DND-41 (cell line): Measurements from ENCODE around the gene ILK.

Source experiments
- ATAC-seq: fragments of 200-7000 bp; cut with Tn5 transposase; 3 replicates; pipeline ENCODE4 v1.9.1; 2021; ENCODE audit warnings: low read depth; ENCODE audit not compliant: insufficient read depth
- DNase-seq: peaks from one replicate; pipeline ENCODE4 v3.0.0-alpha.2; 2020
- H2AFZ ChIP-seq: 2 replicates; pipeline ENCODE4 v1.6.0; 2012; ENCODE audit warnings: low read depth, low read length
- H3K27ac ChIP-seq: 2 replicates; pipeline ENCODE4 v1.5.1; 2012; ENCODE audit warnings: low read length, inconsistent platforms
- H3K27me3 ChIP-seq: fragments of 200-600 bp; sonication (generic); 2 replicates; pipeline ENCODE4 v1.6.0; 2012; ENCODE audit warnings: low read length, mild to moderate bottlenecking, inconsistent platforms; ENCODE audit not compliant: insufficient read depth, poor library complexity
- H3K36me3 ChIP-seq: 2 replicates; pipeline ENCODE4 v1.5.1; 2012; ENCODE audit warnings: low read length, inconsistent platforms; ENCODE audit not compliant: insufficient read depth
- H3K4me1 ChIP-seq: 2 replicates; pipeline ENCODE4 v1.5.1; 2012; ENCODE audit warnings: mild to moderate bottlenecking, low read length; ENCODE audit not compliant: insufficient read depth
- H3K4me2 ChIP-seq: 2 replicates; pipeline ENCODE4 v1.6.0; 2012; ENCODE audit warnings: mild to moderate bottlenecking, moderate library complexity, low read length, inconsistent platforms; ENCODE audit not compliant: insufficient read depth
- H3K4me3 ChIP-seq, 2 experiments: fragments of 200-600 bp in 1 of 2; shearing (Covaris generic) in 1 of 2; 2 replicates each; pipeline ENCODE4 v1.5.1; 2012 to 2016; ENCODE audit warnings: inconsistent platforms in 2 of 2, low read length in 2 of 2, mild to moderate bottlenecking in 2 of 2, low read depth in 1 of 2, moderate library complexity in 1 of 2
- H3K79me2 ChIP-seq: 2 replicates; pipeline ENCODE4 v1.6.0; 2012; ENCODE audit warnings: low read length, inconsistent platforms; ENCODE audit not compliant: insufficient read depth
- H3K9ac ChIP-seq: 2 replicates; pipeline ENCODE4 v1.6.0; 2012; ENCODE audit warnings: low read depth, mild to moderate bottlenecking, inconsistent platforms, low read length, moderate library complexity
- H3K9me3 ChIP-seq: 2 replicates; pipeline ENCODE4 v1.5.1; 2012; ENCODE audit warnings: low read length, moderate library complexity, mild to moderate bottlenecking, inconsistent platforms; ENCODE audit not compliant: insufficient read depth, severe bottlenecking
- H4K20me1 ChIP-seq: 2 replicates; pipeline ENCODE4 v1.6.0; 2012; ENCODE audit warnings: low read length; ENCODE audit not compliant: insufficient read depth
- EZH2 ChIP-seq: IDR thresholded peaks from 3 replicates; pipeline ENCODE4 v1.6.1; 2012; ENCODE audit warnings: borderline replicate concordance, low read depth, mild to moderate bottlenecking, moderate library complexity, low read length, inconsistent platforms; ENCODE audit not compliant: severe bottlenecking
- TF ChIP-seq, protein P1 (sequence below): IDR thresholded peaks from 2 replicates; pipeline ENCODE4 v1.5.1; 2012; ENCODE audit warnings: borderline replicate concordance, low read length, moderate library complexity, mild to moderate bottlenecking; ENCODE audit not compliant: poor library complexity, severe bottlenecking; ENCODE audit errors: extremely low read depth

The ILK gene

GRCh38 chr11:6625832-6626420 lies 22.4 kb downstream of the ILK start:
- TF ChIP-seq, protein P1, sequence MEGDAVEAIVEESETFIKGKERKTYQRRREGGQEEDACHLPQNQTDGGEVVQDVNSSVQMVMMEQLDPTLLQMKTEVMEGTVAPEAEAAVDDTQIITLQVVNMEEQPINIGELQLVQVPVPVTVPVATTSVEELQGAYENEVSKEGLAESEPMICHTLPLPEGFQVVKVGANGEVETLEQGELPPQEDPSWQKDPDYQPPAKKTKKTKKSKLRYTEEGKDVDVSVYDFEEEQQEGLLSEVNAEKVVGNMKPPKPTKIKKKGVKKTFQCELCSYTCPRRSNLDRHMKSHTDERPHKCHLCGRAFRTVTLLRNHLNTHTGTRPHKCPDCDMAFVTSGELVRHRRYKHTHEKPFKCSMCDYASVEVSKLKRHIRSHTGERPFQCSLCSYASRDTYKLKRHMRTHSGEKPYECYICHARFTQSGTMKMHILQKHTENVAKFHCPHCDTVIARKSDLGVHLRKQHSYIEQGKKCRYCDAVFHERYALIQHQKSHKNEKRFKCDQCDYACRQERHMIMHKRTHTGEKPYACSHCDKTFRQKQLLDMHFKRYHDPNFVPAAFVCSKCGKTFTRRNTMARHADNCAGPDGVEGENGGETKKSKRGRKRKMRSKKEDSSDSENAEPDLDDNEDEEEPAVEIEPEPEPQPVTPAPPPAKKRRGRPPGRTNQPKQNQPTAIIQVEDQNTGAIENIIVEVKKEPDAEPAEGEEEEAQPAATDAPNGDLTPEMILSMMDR = no peak
- no peak for TF ChIP-seq EZH2
- Histone ChIP-seq H2AFZ (no peak overlapping the region), H3K4me2 (no peak overlapping the region), H3K36me3 (no peaks in the 10 kb centered on the region), H3K4me3 (no peak overlapping the region), H3K9me3 (no peaks in the 10 kb centered on the region), H4K20me1 (no peaks in the 10 kb centered on the region), H3K27me3 (no peaks in the 10 kb centered on the region), H3K79me2 (no peaks in the 10 kb centered on the region), H3K4me1 (peaks cover 9% of the 10 kb centered on the region), H3K27ac (no peak overlapping the region), H3K9ac (no peak overlapping the region)
- ATAC-seq (no peak), DNase-seq (no peak)

GRCh38 chr11:6626971-6627761 lies 23.6 kb downstream of the ILK start:
- H2AFZ ChIP-seq = peak overlapping the region; percentile 16; the same call in 1 of the 2 replicates
- no peaks in the 10 kb centered on the region for H3K9me3 ChIP-seq
- no peak overlapping the region for H3K27ac ChIP-seq
- no peaks in the 10 kb centered on the region for H3K79me2 ChIP-seq
- TF ChIP-seq, protein P1 = no peak
- no peak for TF ChIP-seq EZH2
- no peaks in the 10 kb centered on the region for H3K27me3 ChIP-seq
- DNase-seq (no peak), ATAC-seq (no peak)
- H3K4me2 ChIP-seq = peak overlapping the region; percentile 22; the same call in 1 of the 2 replicates
- H3K9ac ChIP-seq = no peak overlapping the region
- no peaks in the 10 kb centered on the region for H3K36me3 ChIP-seq
- no peak overlapping the region for H3K4me3 ChIP-seq
- peaks cover 9% of the 10 kb centered on the region for H3K4me1 ChIP-seq
- no peaks in the 10 kb centered on the region for H4K20me1 ChIP-seq

GRCh38 chr11:6627762-6628241 lies 24.2 kb downstream of the ILK start:
- Histone ChIP-seq H3K4me2 (peak overlapping the region; percentile 22; the same call in 1 of the 2 replicates), H3K4me1 (peaks cover 9% of the 10 kb centered on the region), H2AFZ (no peak overlapping the region; the same call in 1 of the 2 replicates), H3K4me3 (no peak overlapping the region), H3K9ac (no peak overlapping the region), H4K20me1 (no peaks in the 10 kb centered on the region), H3K36me3 (no peaks in the 10 kb centered on the region), H3K27me3 (no peaks in the 10 kb centered on the region), H3K9me3 (no peaks in the 10 kb centered on the region), H3K27ac (no peak overlapping the region), H3K79me2 (no peaks in the 10 kb centered on the region)
- ATAC-seq (peak; percentile 72), DNase-seq (no peak)
- TF ChIP-seq EZH2 = no peak
- TF ChIP-seq, protein P1 = no peak
